T-helper 17 cell (primary cell): ENCODE results near the gene CUBN. TPM values are rescaled to one million over a fixed set of nuclear protein-coding genes. Genes with fewer than 3 reads are reported as not detected.

ENCODE experiments used
- ATAC-seq: fragments of 150-1000 bp; cut with Tn5 transposase; 2 replicates; pipeline ENCODE4 v1.10.0; 2021; ENCODE audit warnings: mild to moderate bottlenecking, moderate library complexity
- DNase-seq, 3 donors: peaks; one replicate each; pipeline versions ENCODE4 v3.0.0 to v3.0.0-alpha.2; 2020 to 2021
- H3K9me3 ChIP-seq: one replicate; pipeline ENCODE4 v1.7.0; 2013; ENCODE audit warnings: low read length, mild to moderate bottlenecking; ENCODE audit not compliant: control insufficient read depth, poor library complexity, severe bottlenecking
- H3K27ac Mint-ChIP-seq: one replicate; pipeline ENCODE4 v1.8.0; 2022; ENCODE audit warnings: mild to moderate bottlenecking, moderate library complexity, mixed read lengths
- H3K27me3 Mint-ChIP-seq: one replicate; pipeline ENCODE4 v1.8.0; 2022; ENCODE audit warnings: mixed read lengths
- H3K36me3 Mint-ChIP-seq: one replicate; pipeline ENCODE4 v1.8.0; 2022; ENCODE audit warnings: low read depth, mixed read lengths
- H3K4me1 Mint-ChIP-seq: one replicate; pipeline ENCODE4 v1.8.0; 2022; ENCODE audit warnings: mild to moderate bottlenecking, mixed read lengths
- H3K4me3 Mint-ChIP-seq: one replicate; pipeline ENCODE4 v1.8.0; 2022; ENCODE audit warnings: mild to moderate bottlenecking, moderate library complexity, mixed read lengths
- total RNA-seq, 4 donors: library from RNA in 2 of 4; stranded (reverse) in 2 of 4; gene quantifications; one replicate each; pipeline ENCODE4 v1.2.3 and lab custom pipeline; 2022 to 2026

Gene CUBN
- total RNA-seq, 2 donors from 2014 or later, result 3.1 to 5.3 TPM

DNA sequence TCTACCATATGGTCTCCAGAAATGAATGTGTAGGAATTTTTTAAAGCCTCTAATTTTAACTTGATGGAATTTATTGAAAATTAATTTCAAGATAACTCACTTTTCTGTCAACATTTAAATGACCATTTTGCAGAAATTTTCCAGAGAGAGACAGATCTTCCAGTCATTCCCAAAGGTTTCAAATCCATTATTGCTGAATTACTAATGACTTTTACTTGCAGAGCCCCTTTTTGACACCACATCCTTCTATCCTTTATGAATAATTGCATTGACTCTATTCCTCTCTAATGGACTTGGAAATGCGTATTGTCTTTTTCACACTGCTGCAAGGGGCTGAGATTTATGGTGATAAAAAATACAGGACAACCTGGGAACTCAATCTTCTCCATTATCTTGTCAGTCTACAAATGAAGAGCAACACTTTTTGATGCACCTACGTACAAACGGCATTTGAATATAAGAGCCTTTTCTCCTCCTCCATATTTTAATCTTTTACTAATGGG is 42.7 kb downstream of the CUBN start:
- DNase-seq, result no peak
- no peak for ATAC-seq
- no peaks in the 10 kb centered on the region for H3K9me3 ChIP-seq
- Mint-ChIP-seq H3K27ac (no peak overlapping the region), H3K27me3 (no peaks in the 10 kb centered on the region), H3K4me1 (no peaks in the 10 kb centered on the region), H3K4me3 (no peak overlapping the region), H3K36me3 (peaks cover 2% of the 10 kb centered on the region)

DNA sequence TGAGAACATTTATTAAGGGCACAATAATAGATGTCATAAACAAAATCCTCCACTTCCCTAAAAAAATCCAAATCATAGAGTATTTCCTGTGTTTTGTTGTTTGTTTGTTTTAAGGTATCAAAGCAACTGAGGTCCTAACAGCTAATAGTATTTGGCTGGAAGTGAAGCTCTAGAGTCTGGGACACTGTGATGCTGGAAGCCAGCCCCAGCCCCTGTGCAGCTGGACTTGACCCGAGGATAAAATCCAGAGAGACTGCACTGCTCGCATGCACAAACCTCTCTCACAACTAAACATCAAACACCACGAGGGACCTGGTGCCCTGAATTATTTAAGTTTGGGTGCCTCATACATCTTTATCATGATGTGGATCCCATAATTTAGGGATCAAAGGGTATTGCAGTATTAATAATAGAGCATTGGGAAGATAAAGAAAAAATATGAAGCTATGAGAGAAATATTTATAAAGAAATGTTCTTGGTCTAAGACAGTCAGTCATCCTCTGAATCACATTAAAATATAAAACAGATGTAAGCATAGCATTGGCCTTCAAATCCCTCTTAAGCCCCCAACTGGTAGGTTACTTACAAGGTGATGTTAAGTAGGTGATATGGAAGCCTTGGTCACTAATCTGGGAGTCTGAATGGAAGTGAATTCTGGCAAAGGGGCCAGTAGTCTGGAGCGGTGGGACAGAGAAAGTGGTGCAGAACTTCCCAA is 44.4 kb downstream of the CUBN start:
- Mint-ChIP-seq H3K27ac (no peak overlapping the region), H3K27me3 (no peaks in the 10 kb centered on the region), H3K4me1 (no peaks in the 10 kb centered on the region), H3K36me3 (peaks cover 2% of the 10 kb centered on the region), H3K4me3 (no peak overlapping the region)
- H3K9me3 ChIP-seq, result no peaks in the 10 kb centered on the region
- ATAC-seq (no peak), DNase-seq (no peak)

DNA sequence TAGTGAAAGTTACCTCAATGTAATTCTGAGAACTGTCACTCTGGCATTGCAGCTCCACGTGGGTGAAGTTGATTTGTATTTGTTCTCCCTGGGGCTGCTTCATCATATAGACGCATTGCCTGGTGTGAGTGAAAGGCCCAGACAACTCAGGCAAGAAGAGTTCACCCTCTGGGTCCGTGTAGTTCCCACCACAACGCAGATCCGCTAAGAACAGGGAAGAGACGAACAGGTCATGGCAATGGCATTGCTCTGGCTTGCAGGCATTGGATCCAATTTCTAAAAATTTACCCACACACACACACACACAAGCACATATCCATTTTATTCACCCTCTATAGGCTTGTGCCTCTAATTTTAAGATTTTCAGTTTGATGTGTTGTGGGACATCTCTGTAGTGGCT is 45.4 kb downstream of the CUBN start:
- Mint-ChIP-seq H3K27me3 (no peaks in the 10 kb centered on the region), H3K4me1 (no peaks in the 10 kb centered on the region), H3K4me3 (no peak overlapping the region), H3K27ac (no peak overlapping the region), H3K36me3 (peaks cover 5% of the 10 kb centered on the region)
- DNase-seq (no peak), ATAC-seq (no peak)
- H3K9me3 ChIP-seq, result no peaks in the 10 kb centered on the region

DNA sequence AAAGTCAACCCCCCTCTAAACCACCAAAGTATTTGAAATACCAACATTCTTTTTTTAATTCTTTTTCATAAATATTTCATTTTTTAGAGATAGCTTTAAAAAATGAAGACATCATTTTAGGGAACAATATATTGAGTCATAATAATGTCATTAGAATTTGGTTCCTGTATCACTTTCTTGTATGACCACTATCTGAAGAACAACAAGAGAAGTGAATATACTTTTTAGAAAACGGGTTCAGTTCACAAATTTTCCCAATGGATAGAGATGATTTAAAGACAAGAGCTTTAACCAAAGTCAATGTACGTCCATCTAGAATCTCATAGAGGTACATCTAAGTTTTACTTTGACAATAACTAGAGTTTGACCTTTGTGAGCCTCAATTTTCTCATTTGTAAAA is 48.2 kb downstream of the CUBN start:
- no peak for ATAC-seq
- DNase-seq, result no peak
- peaks cover 5% of the 10 kb centered on the region for H3K36me3 Mint-ChIP-seq
- no peaks in the 10 kb centered on the region for H3K27me3 Mint-ChIP-seq
- no peak overlapping the region for H3K27ac Mint-ChIP-seq
- peaks cover 3% of the 10 kb centered on the region for H3K4me1 Mint-ChIP-seq
- no peaks in the 10 kb centered on the region for H3K9me3 ChIP-seq
- H3K4me3 Mint-ChIP-seq, result no peak overlapping the region

DNA sequence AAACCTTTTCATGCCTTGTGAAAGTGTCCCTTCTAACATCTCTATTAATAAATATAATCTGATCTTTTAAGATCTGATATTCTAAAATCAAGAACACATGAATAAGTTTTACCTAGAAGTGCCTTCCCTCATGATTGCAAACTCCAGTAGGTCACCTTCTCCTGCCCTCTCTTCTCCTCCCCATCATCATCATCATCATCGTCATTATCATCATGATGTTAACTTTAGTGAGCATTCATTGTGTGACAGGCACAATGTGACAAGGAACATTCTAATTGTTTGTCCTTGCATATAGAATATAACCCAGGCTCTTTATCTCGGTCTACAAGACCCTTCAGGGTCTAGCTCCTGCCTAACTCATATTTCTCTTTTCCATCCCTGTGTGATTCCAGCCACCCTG is 51.7 kb downstream of the CUBN start:
- Mint-ChIP-seq H3K27me3 (no peaks in the 10 kb centered on the region), H3K4me3 (no peak overlapping the region), H3K4me1 (peaks cover 3% of the 10 kb centered on the region), H3K36me3 (peaks cover 3% of the 10 kb centered on the region), H3K27ac (no peak overlapping the region)
- H3K9me3 ChIP-seq, result no peaks in the 10 kb centered on the region
- no peak for ATAC-seq
- no peak for DNase-seq

DNA sequence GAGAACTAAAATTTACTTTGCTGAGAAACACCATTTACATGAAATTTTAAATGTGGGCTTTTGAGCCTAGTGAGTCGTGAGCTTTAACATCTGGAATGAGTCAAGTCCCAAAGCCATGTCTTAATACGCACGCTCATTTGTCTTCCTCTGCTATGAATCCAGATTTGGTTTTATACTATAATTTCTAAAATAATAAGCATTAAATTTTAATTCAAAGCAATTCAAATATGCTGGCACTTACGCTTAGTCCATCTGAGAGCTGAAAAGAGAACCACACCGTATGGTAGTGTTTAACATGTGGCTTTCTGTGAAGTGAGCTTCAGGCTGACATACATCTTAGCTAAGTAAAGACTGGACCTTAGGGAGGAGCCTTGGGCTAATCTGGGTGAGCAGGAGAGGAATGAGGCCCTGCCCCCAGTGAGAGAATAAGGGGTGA is 52.2 kb downstream of the CUBN start:
- no peaks in the 10 kb centered on the region for H3K27me3 Mint-ChIP-seq
- no peak overlapping the region for H3K4me3 Mint-ChIP-seq
- peaks cover 3% of the 10 kb centered on the region for H3K4me1 Mint-ChIP-seq
- H3K36me3 Mint-ChIP-seq, result peaks cover 3% of the 10 kb centered on the region
- no peaks in the 10 kb centered on the region for H3K9me3 ChIP-seq
- ATAC-seq (no peak), DNase-seq (no peak)
- no peak overlapping the region for H3K27ac Mint-ChIP-seq

DNA sequence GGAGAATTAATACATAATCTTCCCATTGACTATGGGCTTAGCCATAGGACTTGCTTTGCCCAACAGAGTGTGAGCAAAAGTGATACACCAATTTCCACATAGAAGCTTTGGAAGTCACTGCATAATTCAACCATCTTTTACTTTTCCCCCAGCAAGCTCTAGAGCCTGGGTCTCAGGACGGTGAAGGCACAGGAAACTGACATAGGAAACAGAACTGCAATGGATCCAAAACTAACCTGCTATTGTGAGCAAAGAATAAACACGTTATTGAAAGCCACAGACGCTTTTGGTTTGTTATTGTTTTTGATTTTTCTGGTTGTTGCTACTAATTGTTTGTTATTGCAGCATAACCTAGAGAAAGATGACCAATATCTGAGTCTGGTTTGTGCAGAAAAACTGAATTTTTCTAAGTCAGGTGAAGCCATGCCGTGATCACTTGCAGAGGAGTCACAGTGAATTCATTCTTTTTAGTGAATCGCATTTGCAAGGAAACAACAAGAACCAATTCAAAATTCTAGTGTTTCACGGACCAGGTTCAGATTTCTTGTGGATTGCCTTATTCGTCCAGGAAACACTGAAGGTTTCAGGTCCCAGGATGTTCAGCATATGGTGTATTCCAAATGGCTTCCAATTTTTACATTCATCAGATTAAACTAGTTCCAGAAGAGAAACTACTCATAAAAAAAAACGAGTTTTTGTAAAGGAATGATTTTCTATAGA is 52.8 kb downstream of the CUBN start:
- Mint-ChIP-seq H3K36me3 (peaks cover 5% of the 10 kb centered on the region), H3K27me3 (no peaks in the 10 kb centered on the region), H3K4me3 (no peak overlapping the region), H3K4me1 (peaks cover 3% of the 10 kb centered on the region), H3K27ac (no peak overlapping the region)
- H3K9me3 ChIP-seq, result no peaks in the 10 kb centered on the region
- no peak for ATAC-seq
- DNase-seq, result no peak

DNA sequence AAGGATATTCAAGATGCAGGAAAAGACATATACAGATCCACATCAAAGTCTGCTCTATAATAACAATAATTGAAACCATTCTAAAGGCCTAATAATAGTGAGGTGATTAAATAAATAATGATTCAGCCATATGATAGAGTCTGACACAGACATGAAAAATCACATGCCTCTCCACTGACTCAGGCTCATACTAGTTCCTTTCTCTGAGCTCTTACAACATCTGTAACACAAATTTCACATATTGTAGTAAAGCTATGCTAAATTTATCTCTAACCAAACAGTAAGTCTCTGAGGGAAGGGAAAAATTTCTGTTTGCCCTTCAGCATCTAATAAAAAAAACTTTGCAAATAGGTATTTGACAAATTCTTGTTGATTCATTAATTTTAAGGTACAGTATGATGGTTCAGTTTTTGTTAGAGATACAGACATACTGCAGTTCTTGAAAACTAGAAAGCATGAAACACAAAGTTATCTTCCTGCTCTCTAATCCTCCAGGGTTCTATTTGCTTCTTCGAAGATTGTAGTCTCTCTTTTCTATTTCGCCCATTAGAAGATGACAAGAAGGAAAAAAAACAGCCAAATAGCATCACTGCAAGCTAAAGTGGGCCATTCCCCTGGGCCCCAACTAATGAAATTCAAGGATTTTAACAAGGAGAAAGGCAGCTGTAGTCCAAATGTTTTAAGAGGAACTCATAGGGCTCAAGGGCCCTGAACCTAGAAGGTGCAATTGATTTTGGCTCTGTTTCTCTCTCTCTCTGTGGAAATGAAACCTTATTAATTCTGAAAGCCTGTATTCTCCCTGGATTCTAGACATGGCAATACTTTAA is 53.9 kb downstream of the CUBN start:
- no peak overlapping the region for H3K4me3 Mint-ChIP-seq
- H3K27me3 Mint-ChIP-seq, result no peaks in the 10 kb centered on the region
- H3K9me3 ChIP-seq, result no peaks in the 10 kb centered on the region
- no peak overlapping the region for H3K27ac Mint-ChIP-seq
- ATAC-seq, result no peak
- peaks cover 3% of the 10 kb centered on the region for H3K4me1 Mint-ChIP-seq
- H3K36me3 Mint-ChIP-seq, result peaks cover 5% of the 10 kb centered on the region
- no peak for DNase-seq

DNA sequence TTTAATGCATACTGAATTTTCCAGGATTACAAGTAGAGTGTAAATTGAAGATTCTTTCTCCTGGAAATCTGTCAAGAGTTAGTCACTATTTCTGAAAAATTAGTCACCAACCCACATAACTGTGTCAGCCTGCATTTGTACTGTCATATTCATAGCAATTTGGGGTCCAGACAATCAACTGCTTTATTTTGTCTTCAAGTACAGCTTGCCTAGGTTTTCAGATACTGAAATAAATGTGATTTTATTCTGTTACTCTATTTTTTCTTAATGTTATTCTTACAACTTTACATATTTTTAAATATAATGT is 55.1 kb downstream of the CUBN start:
- Mint-ChIP-seq H3K36me3 (peaks cover 2% of the 10 kb centered on the region), H3K4me1 (peaks cover 3% of the 10 kb centered on the region), H3K27me3 (no peaks in the 10 kb centered on the region), H3K4me3 (no peak overlapping the region), H3K27ac (no peak overlapping the region)
- ATAC-seq (no peak), DNase-seq (no peak)
- H3K9me3 ChIP-seq, result no peaks in the 10 kb centered on the region

DNA sequence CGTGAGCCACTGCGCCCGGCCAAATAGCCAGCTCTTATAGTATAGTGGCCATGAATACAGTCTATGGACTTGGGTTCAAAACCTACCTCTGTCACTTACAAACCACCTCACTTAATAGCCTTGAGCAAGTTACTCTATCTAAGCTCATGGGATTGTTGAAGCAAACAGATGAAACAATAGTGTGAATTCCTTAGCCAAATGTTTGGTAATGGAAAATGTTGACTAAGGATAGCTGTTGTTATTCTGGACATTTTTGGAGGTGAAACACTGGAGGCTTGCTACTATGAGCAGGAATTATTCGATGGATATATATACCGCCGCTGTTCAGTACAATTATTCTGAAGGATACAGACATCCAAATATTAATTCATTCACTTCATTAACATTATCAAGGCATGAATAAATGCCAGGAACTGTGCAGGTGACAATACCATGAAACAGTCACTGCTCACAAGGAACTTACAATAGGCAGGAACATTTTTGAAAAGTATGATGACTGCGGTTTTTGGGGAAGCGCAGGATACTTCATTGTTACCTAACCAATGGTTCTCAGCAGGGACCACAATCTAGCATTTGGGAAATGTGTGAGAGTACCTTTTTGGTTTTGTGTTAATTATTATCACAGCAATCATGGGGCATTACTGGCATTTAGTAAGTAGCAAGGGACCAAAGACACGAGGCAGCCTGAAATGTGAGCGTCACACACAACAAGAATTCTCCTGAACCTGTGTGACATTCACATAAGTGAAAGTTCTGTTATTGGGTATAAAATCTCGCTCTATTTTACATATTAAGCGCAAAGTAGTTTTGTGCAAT is 55.7 kb downstream of the CUBN start:
- DNase-seq (no peak), ATAC-seq (no peak)
- Mint-ChIP-seq H3K27ac (no peak overlapping the region), H3K36me3 (peaks cover 2% of the 10 kb centered on the region), H3K4me1 (peaks cover 2% of the 10 kb centered on the region), H3K27me3 (no peaks in the 10 kb centered on the region), H3K4me3 (no peak overlapping the region)
- H3K9me3 ChIP-seq, result no peaks in the 10 kb centered on the region

DNA sequence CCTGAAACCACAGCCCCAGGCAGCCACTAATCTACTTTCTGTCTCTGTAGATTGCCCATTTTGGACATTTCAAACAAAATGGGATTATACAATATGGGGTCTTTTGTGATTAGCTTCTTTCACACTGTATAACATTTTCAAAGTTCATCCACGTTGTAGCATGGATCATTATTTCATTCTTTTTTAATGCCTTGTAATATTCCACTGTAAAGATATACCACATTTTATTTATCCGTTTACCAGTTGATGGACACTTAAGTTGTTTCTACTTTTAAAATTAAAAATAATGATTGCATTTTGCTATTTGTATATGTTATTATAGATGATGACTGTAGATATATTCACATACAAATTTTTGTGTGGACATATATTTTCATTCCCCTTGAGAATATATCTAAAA is 60.7 kb downstream of the CUBN start:
- no peak overlapping the region for H3K27ac Mint-ChIP-seq
- ATAC-seq (no peak), DNase-seq (no peak)
- H3K9me3 ChIP-seq, result no peaks in the 10 kb centered on the region
- H3K4me3 Mint-ChIP-seq, result no peak overlapping the region
- no peaks in the 10 kb centered on the region for H3K27me3 Mint-ChIP-seq
- H3K36me3 Mint-ChIP-seq, result peaks cover 4% of the 10 kb centered on the region
- H3K4me1 Mint-ChIP-seq, result peaks cover 12% of the 10 kb centered on the region

DNA sequence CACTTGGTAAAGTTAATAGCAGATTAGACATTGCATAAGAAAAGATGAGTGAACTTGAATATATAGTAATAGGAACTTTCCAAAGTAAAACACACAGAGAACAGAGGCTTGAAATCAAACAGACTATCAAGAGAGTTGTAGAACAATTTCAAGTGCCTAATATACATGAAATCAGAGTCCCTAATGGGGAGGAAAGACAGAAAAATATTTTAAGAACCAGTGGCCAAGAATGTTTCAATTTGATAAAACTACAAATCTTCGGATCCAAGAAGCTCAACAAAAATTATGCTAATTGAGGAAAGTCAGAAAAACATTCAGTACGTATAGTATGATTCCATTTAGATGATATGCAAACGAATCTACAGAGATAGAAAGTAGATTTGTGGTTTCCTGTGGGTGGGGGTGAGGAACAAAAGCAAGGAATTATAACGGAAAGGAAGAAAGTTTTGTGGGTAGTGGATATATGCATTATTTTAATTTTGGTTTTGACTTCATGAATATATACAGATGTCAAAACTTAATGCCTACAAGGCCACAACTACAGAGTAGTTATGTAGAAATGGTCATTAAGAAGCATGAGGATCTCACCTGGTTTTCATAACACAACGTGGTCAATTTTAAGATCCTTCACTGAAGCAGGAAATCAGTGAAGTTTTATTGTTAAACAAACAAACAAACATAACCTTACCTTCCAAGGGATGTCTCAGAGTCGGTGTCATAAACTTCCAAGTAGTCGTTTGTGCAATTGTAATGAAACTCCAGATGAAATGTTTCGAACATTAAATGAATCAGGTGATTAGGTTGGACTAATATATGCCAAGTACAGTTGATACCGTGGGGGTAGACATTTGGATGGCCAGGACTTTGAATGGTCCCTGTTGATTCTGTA is 62.0 kb downstream of the CUBN start:
- Mint-ChIP-seq H3K27ac (peak overlapping the region; percentile 39), H3K4me1 (peaks cover 12% of the 10 kb centered on the region), H3K36me3 (peaks cover 4% of the 10 kb centered on the region), H3K27me3 (no peaks in the 10 kb centered on the region), H3K4me3 (no peak overlapping the region)
- DNase-seq (no peak), ATAC-seq (no peak)
- no peaks in the 10 kb centered on the region for H3K9me3 ChIP-seq
